Stimulated activated CD4-positive, alpha-beta T cell treated with anti-CD3 and anti-CD28 coated beads, Interleukin-12 subunit alpha, Interleukin-12 subunit beta, amount 100 ng/mL, for 24 hours (primary cell): Measurements from ENCODE around the gene SPPL3.
"Not testable (repeated sequence)": the region's sequence is repeated elsewhere in the genome, so short reads cannot be mapped to it uniquely, and the experiment has no call there.

Source experiments
- DNase-seq, 2 experiments: peaks; one replicate each; pipeline ENCODE4 v3.0.0-alpha.2; 2020; ENCODE audit warnings: low read depth in 2 of 2

SPPL3 gene

GRCh38 chr12:120844768-120845449 is 59.2 kb downstream of the SPPL3 start:
- DNase-seq = no peak

DNA sequence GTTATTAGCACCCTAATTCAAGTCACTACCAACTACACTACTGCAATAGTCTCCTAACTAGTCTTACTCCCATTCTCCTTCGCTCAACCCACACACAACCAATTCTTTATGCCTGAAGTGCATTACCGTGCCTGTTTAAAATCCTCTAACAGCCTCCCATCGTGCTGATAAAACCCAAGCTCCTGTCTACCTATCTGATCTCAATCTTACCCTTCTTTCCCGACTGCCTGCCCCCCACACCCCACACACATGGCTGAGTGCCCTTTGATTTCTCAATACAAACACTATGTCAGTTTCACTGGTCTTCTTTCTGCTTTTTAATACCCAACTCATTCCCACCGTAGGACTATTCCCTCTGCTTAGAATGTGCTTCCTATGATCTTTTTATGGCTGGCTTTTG is 59.9 kb downstream of the SPPL3 start:
- DNase-seq = no peak

DNA sequence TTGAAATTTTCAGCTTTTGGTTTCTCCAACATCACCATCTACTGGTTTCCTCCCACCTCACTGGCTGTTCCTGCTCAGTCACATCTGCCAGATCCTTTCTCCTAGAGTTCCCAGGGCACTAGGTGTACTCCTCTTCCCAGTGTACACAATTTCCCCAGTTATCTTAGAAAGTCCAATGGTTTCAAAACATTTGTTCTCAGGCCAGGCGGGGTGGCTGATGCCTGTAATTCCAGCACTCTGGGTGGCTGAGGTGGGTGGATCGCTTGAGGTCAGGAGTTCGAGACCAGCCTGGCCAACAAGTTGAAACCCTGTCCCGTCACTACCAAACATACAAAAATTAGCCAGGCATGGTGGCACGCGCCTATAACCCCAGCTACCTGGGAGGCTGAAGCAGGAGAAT is 60.7 kb downstream of the SPPL3 start:
- DNase-seq = no peak

- no peak for DNase-seq
These were observed 61.6 kb downstream of the SPPL3 start for GRCh38 chr12:120842595-120842994.

GRCh38 chr12:120841525-120841924 is 62.6 kb downstream of the SPPL3 start:
- DNase-seq = no peak

DNA sequence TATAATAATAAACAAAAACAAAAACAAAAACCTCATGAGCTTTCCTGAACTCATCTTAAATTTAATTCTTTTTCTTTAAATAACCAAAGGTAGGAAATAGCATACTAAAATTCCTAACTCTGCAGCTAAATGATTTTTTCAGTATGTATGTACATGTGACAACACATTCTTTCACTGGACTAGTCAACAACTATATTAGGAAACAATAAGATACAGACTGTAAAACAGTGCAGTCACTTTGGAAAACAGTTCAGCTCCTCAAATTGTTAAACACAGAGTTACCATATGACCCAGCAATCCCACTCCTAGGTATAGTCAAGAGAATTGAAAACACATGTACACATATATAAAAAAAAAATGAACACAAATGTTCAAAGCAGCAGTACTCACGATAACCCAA is 64.7 kb downstream of the SPPL3 start:
- DNase-seq = no peak

- not testable (repeated sequence) for DNase-seq
These were observed 65.4 kb downstream of the SPPL3 start for GRCh38 chr12:120838629-120839383.

DNA sequence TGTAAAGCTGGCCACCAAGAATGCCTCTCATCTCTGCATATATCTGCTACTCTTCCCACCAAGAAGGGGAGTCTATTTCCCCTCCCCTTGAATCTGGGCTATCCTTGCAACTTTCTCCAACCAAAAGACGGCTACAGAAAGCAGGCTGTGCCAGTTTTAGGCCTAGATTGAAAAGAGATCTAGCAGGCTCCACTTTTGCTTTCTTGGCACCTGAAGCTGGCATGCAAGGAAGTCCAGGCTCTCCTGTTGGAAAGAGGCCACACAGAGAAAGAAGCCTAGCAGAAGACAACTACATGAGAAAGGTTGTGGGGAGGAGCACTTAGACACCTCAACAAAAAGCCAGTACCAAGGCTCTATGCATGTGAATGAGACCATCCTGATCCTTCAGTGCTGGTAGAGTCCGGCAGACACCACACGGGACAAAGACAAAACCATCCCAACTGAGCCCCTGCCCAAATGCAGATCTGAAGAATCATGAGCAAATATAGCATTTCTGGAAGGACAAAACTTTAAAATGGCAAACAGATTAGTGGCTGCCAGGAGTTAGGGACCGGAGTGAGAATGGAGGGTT is 68.0 kb downstream of the SPPL3 start:
- DNase-seq = no peak

- no peak for DNase-seq
These were observed 68.5 kb downstream of the SPPL3 start for GRCh38 chr12:120835657-120836056.

DNA sequence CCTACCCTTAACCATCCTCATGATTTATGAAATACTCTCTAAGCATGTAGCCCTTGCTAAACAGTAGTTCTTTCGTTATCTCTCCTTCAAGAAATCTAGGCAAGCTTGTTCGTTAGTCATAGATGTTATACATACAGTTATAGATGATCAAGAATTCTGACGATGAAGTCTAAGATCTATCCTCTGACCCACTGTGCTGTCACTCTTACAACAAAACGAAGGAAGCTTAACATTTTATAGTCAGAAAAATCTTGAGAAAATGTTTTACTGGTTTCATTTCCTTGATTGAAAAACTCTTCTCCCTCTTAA is 68.9 kb downstream of the SPPL3 start:
- DNase-seq = no peak

- DNase-seq = no peak
These were observed 69.5 kb downstream of the SPPL3 start for GRCh38 chr12:120834489-120835303.

DNA sequence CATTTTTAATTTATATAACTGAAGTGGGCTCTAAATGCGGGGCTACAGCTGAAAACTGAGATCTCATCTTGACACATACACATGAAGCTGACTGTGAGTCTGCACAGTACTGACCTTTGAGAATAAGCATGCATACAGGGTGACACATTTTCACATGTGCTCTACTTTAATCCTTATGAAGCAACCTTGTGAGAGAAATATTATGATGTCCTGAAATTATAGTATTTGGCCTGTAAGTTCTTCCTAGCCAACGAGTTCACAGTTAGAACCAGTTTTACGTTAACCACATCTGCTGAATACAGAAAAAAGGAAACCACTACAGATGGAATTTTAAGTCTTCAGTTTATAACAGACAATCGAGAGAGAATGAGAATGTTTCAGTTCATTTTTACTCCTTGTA is 70.3 kb downstream of the SPPL3 start:
- DNase-seq = no peak

DNA sequence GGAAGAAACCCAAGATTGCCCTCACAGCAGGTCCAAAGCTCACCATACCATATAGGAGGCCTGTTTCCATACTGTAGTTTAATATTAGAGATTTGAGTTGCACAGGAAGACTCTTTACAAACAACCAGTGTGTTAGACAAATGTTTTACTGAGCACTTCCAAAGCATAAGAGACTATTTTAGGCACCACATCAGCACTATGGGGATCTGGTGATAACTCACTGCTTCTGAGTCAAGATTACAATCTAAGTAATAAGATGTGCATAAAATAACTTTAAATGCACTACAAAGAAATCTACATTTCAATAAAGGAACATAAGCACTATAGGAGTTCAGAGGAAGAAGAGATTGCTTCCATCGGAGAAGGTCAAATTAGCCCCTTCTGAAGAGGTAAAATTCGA is 71.4 kb downstream of the SPPL3 start:
- DNase-seq = no peak

DNA sequence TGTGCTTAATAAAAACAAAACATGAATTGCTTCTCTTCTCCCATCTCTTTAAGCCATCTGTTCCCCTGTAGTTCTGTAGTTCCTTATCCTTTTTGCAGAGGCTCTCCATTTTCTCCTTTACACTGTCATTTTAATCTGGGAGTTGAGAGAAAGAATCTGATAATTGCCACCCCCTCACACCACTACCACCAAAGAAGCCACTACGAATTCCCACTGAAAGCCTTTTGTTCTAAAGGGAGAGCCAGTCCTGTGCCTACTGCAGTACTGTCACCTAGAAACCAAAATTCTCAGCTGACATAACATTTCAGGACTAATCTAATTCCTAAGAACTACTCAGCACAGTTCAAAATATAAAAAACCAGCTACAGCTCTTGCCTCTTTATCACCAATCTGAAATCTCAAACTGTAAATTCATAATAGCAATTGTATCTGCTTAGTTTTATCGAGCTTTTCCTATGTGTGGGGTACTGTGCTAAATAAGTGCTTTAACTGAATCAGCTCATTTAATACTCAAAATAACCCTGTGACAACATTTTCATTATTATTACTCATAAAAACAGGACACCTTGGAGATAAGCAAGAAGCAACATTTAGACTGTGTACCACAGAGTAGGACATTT is 72.4 kb downstream of the SPPL3 start:
- DNase-seq = no peak

- no peak for DNase-seq
These were observed 73.2 kb downstream of the SPPL3 start for GRCh38 chr12:120830966-120831365.

- DNase-seq = no peak
These were observed 73.9 kb downstream of the SPPL3 start for GRCh38 chr12:120830052-120830940.

- no peak for DNase-seq
These were observed 77.8 kb downstream of the SPPL3 start for GRCh38 chr12:120826335-120826734.

- no peak for DNase-seq
These were observed 78.8 kb downstream of the SPPL3 start for GRCh38 chr12:120825337-120825736.

- DNase-seq = no peak
These were observed 81.2 kb downstream of the SPPL3 start for GRCh38 chr12:120822832-120823503.

GRCh38 chr12:120821878-120822277 is 82.3 kb downstream of the SPPL3 start:
- no peak for DNase-seq
